GM18499 (cell line): ENCODE data around the gene GRK2.
"Not testable (repeated sequence)": the region's sequence is repeated elsewhere in the genome, so short reads cannot be mapped to it uniquely, and the experiment has no call there.

Experiments used
- ATAC-seq: cut with Tn5 transposase; IDR thresholded peaks from one replicate; pipeline ENCODE4 v1.9.1; 2021; ENCODE audit warnings: moderate number of reproducible peaks; ENCODE audit not compliant: insufficient read depth, unreplicated experiment

The GRK2 gene

GRCh38 chr11:67310246-67311050, 44.2 kb downstream of the GRK2 start:
- no peak for ATAC-seq

- ATAC-seq = no peak
Observed at GRCh38 chr11:67311051-67311555, 44.8 kb downstream of the GRK2 start.

- no peak for ATAC-seq
Observed at GRCh38 chr11:67311556-67312082, 45.3 kb downstream of the GRK2 start.

GRCh38 chr11:67312187-67313021, 46.1 kb downstream of the GRK2 start:
- ATAC-seq = no peak

- ATAC-seq = no peak
Observed at GRCh38 chr11:67313125-67313890, 47.0 kb downstream of the GRK2 start.

- ATAC-seq = no peak
Observed at GRCh38 chr11:67314218-67314617, 47.9 kb downstream of the GRK2 start.

GRCh38 chr11:67315325-67315909, 49.1 kb downstream of the GRK2 start:
- no peak for ATAC-seq

GRCh38 chr11:67316882-67317204, 50.6 kb downstream of the GRK2 start:
- ATAC-seq = no peak

GRCh38 chr11:67317205-67317887, 51.1 kb downstream of the GRK2 start:
- peak; percentile 60 for ATAC-seq

GRCh38 chr11:67317888-67318555, 51.7 kb downstream of the GRK2 start:
- no peak for ATAC-seq

- ATAC-seq = not testable (repeated sequence)
Observed at GRCh38 chr11:67318876-67319275, 52.6 kb downstream of the GRK2 start.

GRCh38 chr11:67320011-67320410, 53.7 kb downstream of the GRK2 start:
- ATAC-seq = no peak

GRCh38 chr11:67320691-67321090, 54.4 kb downstream of the GRK2 start:
- no peak for ATAC-seq

GRCh38 chr11:67321313-67321871, 55.1 kb downstream of the GRK2 start:
- no peak for ATAC-seq

GRCh38 chr11:67322049-67322448, 55.8 kb downstream of the GRK2 start:
- no peak for ATAC-seq

GRCh38 chr11:67323526-67323925, 57.3 kb downstream of the GRK2 start:
- ATAC-seq = no peak

GRCh38 chr11:67332081-67332691, 65.9 kb downstream of the GRK2 start:
- ATAC-seq = no peak
